Sigmoid colon (tissue), 4 donors: ENCODE results near the gene SLC24A4.

Experiments used
- CTCF ChIP-seq, 4 experiments: fragments of 450-650 bp in 3 of 4; fragments of 200-600 bp in 1 of 4; IDR thresholded peaks; one replicate each; pipeline ENCODE4 v1.5.1; 2016 to 2019; ENCODE audit warnings: antibody characterized with exemption in 4 of 4, mild to moderate bottlenecking in 3 of 4, moderate library complexity in 2 of 4
- EP300 ChIP-seq, 4 donors: sonication (generic); formaldehyde crosslinking; IDR thresholded peaks; one replicate each; pipeline ENCODE4 v1.6.1; 2017; ENCODE audit warnings: antibody characterized with exemption in 4 of 4
- POLR2A ChIP-seq, 2 donors: fragments of 450-650 bp; IDR thresholded peaks; one replicate each; pipeline ENCODE4 v1.6.1; 2016; ENCODE audit warnings: antibody characterized with exemption in 2 of 2, mild to moderate bottlenecking in 2 of 2, moderate library complexity in 2 of 2
- POLR2AphosphoS5 ChIP-seq, 4 donors: sonication (generic); formaldehyde crosslinking; IDR thresholded peaks; one replicate each; pipeline ENCODE4 v1.6.1; 2017; ENCODE audit warnings: antibody characterized with exemption in 4 of 4

- TF ChIP-seq CTCF (IDR thresholded peaks at IDR 0.05) = no peak
- TF ChIP-seq POLR2AphosphoS5 (IDR thresholded peaks at IDR 0.05) = no peak
- TF ChIP-seq POLR2A (IDR thresholded peaks at IDR 0.05) = no peak
- no peak for TF ChIP-seq EP300 (IDR thresholded peaks at IDR 0.05)
Observed at GRCh38 chr14:92404421-92404820, 81.5 kb downstream of the SLC24A4 start.
